ENCODE measurements around the gene DAAM1. TPM values are rescaled to one million over a fixed set of nuclear protein-coding genes. Genes with fewer than 3 reads are reported as not detected.

DAAM1 gene
- total RNA-seq, 1 donor from 2014 or later: 14.6 TPM

DNA sequence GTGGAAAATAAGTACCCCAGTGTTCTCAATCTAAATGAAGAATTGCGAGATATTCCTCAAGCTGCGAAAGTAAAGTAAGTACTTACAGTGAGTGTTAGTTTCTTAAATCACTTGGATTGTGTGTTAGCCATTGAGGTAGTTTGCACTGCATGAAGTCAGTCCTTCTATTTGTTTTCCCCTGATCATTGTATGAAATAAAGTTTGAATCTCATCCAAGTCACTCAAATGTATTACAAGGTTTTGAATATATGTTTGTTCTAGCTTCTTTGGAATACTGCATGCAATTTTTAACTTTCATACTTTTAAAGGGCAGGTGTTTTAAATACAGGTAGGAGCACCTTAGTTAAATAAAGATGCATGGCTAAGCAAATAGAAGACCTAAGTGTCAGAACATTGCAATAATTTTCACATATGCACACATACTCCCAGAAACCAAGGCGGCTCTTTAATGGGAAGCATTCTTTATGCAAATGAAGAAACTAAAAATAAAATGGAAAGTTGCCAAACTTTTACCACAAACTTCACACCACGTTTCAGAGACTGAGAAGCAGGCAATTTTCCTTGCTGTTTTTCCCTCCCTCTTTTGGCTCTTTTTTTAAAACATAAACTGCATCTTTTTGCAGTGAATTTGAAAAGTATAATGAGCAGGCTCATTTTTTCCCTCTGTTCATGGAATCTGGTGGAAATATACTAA lies 171.1 kb downstream of the DAAM1 start:
- intact Hi-C loops (cut with micrococcal nuclease): no loop called here

DNA sequence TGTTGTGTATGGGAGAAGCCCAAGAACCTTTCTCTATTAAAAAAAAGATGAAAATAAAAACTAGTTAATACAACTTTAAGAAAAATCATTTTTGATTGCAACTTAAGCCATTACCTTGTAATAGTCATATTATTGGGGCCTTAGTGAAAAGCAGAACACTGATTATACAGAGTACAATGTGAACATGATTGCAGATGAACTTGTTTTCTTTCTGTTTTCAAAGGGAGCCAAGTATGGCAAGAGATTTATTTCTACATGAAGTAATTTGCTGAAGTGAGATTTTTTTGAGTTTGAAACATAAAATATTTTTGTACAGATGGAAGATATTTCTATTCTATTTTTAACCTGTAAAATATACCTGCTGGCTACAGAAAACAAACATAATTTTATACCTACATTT lies 171.8 kb downstream of the DAAM1 start:
- intact Hi-C loops (cut with micrococcal nuclease): no loop called here

DNA sequence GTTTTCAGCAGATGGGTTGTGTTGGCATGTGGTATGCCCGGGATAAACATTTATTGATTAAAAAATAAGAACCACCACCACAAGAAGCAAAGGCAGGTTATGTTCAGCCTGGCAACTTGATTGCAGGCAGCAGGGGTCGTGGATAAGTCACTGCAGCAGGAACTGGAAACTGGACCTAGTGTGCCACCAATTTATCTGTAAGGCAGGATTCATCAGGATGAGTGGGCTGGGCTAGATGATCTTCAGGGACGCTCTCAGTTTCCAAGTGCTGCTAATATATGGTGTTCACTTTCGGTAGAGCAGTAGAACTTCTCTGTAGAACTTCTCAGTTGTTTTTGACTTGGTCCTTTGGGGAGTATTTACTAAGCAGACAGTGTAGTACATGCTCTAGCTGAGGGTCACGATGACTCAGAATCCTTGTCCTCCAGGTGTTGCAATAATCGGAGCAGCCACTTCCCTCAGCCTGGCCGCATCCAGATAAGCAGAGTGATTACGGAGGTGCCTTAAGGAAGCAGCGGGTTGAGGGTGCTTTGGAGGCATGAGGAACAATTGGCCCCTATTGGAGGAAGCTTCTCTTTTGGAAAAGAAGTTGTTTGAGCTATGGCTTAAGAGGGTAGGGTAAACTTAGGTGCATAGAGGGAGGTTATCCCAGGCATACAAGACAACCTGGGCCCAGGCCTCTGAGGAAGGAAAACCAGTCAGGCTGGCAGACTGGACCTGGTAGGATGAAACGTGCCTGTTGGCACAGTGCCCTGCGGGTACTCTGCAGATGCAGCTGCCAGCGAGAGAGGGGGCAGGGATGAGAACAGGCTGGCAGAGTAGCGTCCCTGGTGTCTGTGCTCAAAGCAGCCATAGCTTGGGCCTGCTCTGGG lies 172.7 kb downstream of the DAAM1 start:
- intact Hi-C loops (cut with micrococcal nuclease): no loop called here

DNA sequence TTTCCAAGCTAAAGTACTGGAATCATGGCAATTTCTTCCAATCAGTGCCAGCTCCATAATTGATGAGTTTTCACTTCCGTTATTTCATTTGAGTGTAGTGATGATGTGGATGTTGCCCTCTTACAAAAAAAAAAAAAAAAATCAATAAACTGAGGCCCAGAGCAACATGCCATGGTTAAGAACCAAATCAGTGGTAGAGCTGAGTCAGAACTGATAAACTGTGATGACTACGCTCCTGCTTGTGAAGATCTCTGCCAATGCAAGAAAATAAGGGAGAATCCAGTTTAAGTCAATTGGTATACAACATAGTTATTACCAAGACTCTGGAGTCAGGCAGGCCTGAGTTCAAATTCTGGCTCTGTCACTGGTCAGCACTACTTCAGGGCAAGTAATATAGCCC lies 174.0 kb downstream of the DAAM1 start:
- intact Hi-C loops (cut with micrococcal nuclease): no loop called here

DNA sequence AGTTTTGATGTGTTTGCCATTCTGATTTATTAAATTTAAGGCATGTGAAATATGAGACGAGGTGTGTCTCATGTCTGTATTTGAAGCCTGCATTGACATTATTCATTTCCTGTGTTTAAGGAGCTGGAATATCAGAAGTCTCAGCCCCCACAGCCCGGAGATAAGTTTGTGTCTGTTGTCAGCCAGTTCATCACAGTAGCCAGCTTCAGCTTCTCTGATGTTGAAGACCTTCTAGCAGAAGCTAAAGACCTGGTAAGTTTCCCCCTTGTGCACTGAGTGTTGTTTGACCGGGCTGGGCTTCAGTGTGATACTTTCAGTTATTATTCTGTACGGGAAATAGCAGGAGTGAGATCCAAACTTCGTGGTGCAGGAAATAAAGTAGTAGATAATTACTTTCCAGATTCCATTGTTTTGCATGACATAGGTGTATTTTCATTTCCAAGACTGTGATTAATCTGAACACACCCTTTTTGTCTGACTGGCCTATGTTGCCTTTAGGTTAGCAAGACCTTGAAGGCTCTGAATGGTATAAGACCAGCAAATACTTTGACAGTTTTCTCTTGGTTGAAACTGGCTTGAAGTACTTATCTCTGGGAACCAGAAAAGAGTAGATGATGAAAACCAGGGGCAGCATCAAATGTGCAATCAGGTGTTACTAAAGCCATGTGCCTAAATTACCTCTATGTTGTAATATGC lies 175.2 kb downstream of the DAAM1 start:
- intact Hi-C loops (cut with micrococcal nuclease): no loop called here

DNA sequence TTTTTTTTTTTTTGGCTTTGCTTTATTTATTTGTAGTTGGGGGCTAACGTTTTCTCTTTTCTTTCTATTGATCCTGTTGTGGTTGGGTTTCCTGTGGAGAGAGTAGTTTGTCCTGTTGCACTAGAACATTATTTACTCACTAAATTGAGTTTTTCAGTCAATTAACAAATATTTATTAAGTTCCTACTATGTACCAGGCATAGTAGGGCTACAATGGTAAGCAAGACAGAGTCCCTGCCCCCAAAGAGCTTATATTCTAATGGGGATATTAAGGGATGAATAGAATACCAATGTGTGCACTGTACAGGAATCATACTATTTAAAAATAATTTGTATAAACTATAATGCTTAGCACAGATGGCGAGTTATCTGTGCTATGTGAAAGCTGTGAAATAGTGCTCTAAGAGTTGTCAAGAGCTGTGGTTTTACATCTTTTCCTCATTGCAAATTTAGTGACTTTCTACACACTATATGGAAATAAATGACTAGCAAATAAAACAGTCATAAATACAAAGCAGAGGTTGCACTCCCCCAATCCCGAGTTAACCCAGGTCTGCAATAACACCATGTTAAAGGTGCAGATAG lies 181.8 kb downstream of the DAAM1 start:
- intact Hi-C loops (cut with micrococcal nuclease): no loop called here

DNA sequence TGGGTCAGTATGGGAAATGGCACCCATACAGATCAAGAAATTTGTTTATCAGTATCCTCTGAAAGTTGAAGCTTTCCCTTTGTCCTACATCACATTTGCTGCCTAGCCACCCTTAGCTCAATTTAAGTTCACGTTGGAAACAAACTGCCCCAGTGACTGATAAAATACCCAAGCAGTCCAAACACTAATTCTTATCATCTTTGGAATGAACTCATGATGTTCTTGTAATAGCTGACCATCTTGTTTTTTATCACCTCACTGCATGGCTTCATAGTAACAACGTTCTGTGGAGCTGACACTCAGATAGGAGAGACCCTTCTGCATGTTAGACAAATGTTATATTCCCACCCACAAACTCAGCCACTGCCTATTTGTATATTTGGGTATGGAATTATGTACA lies 183.3 kb downstream of the DAAM1 start:
- intact Hi-C loops (cut with micrococcal nuclease): no loop called here

DNA sequence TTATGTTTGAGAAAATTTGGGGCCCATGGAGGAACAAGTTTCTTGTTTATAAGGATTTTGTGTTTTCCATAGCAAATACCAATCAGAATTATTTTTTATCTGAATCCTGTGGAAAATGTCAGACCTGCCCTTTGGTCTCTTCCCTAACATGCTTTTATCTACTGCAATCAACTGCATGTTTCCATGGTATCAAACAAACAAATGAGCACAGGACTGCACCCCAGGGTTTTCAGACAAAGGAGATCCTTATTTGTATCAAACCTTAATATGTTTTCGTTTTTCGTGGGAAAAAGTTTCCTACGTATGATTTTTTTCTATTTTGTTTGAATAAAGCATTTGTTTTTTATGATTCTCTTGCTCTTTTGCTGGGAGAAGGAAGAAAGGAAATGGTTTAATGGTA lies 185.6 kb downstream of the DAAM1 start:
- intact Hi-C loops (cut with micrococcal nuclease): no loop called here

DNA sequence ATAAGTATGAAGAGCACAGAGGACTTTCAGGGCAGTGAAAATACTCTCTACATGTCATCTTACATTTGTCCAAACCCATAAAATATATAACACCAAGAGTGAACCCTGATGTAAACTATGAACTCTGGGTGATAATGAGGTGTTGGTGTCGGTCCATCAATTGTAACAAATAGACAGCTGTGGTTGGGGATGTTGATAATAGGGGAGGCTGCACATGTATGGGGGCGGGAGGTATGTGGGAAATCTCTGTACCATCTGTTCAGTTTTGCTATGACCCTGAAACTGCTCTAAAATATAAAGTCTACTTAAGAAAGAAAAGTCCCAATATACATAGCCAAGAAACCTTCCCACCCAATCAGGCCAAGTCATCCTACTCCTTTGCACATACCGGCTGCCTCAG lies 188.2 kb downstream of the DAAM1 start:
- intact Hi-C loops (cut with micrococcal nuclease): no loop called here

DNA sequence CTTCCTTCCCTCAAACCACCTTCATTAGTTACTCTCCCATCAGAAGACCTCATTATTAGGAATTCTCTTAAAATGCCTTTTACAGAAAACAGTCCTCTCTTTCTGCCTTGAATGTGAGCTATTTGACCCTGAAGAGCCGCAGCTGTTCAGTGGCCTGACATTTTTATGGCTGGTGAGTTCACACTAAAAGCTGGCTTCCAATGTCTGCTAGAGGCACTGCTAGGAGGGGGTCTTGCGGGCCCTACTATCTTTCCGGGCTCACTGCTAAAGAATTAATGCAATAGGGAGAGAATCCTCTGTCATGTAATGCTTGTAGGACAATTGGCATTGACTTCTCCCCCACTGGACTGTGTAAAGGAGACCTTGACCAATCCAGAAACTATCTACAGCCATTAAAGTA lies 189.0 kb downstream of the DAAM1 start:
- intact Hi-C loops (cut with micrococcal nuclease): no loop called here

DNA sequence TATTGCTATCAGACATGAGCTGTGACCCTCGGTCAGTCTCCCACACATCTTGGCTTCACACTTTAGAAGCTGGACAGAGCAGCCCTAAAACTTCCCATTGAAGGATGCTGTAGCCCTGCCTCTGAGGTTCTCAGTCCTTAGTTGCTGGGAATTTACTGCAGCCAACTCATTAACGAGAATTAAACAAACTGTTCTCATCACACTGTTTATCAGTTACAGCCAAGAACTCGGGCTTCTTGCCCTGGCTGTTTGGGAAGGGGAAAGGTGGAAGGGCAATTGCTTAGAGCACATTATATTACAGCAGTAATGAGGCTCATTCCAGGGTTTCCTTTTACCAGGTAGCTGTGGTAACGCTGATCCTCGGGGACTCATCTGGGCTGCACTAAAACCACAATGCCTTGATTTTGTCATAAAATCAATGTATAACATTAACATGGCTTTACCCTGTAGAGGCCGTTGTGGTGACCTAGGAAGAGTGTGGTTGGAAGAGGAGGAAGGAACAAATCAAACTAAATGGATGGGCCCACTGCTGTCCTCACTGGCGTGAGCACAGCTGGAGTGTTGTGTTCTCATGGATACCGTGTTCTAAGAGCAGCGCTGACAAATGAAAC lies 189.6 kb downstream of the DAAM1 start:
- intact Hi-C loops (cut with micrococcal nuclease): no loop called here

DNA sequence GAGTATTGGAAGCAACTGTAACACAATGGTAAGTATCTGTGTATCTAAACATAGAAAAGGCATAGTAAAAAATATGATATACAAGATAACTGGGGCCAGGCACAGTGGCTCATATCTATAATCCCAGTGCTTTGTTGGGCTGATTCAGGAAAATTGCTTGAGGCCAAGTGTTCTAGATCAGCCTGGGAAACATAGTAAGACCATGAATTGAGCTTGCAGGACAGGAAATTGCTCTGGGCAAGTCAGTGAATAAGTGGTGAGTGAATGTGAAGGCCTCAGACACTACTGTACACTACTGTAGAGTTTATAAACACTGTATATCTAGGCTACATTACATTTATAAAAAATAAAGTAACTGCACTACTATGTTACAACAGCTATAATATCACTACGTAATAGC lies 201.5 kb downstream of the DAAM1 start:
- intact Hi-C loops (cut with micrococcal nuclease): no loop called here

DNA sequence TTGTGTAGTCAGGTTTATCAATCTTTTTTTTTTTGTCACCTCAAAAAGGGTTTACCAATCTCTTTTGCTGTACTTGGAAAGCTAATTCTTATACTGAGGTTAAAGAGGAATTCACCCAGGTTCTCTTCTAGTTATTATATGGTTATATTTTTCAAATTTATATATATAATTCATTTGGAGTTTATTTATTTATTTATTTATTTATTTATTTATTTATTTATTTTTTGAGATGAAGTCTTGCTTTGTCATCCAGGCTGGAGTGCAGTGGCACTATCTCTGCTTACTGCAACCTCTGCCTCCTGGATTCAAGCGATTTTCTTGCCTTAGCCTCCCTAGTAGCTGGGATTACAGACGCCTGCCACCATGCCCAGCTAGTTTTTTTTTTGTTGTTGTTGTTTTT lies 202.9 kb downstream of the DAAM1 start:
- intact Hi-C loops (cut with micrococcal nuclease): no loop called here

DNA sequence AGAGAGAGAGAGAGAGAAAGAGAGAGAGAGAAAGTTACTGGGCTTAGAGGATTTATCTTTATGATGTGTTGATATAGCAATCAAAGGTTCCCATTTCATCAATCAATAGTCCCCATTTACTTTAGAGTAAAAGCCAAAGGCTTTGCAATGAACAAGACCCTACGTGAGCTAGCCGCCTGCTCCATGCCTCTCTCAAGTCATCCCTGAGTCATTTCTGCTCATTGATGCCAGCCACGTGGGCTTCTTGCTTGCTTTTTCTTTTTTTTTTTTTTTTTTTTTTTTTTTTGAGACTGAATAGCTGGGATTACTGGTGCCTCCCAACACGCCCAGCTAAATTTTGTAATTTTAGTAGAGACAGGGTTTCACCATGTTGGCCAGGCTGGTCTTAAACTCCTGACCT lies 205.8 kb downstream of the DAAM1 start:
- intact Hi-C loops (cut with micrococcal nuclease): no loop called here

DNA sequence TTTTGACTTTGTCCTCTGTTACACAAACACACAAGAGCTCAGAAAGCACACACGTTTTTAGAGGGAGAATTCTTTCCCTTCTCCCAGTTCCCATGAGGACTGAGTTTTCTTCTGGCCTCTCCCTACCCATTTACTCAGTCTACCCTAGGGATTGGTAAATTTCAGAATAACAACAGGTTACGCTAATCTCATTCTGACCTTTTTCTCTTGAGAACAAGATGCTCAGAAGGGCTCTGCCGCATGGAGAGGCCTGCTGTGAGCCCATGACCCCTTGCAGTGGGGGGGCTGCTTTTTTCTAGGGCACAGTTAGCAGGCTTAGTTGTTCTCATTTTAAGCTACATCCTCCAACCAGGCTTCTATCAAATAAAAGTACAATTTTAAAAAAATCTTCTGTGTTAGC lies 207.2 kb downstream of the DAAM1 start:
- intact Hi-C loops (cut with micrococcal nuclease): no loop called here

DNA sequence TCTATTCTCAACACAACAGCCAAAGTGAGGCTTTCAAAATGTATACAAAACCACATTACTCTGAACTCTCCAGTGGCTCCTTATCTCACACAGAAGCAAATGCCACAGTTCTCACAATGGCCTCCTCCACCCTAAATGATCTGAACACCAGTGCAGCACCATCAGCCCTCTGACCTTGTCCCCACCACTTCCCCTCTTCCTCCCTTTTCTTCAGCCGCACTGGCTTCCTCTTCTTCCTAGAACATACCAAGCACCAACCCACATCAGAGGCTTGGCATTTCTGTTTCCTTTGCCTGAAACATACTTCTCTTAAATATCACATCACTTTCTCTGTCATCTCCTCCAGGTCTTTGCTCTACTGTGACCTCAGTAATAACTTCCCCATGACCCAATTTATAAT lies 210.4 kb downstream of the DAAM1 start:
- intact Hi-C loops (cut with micrococcal nuclease): no loop called here

DNA sequence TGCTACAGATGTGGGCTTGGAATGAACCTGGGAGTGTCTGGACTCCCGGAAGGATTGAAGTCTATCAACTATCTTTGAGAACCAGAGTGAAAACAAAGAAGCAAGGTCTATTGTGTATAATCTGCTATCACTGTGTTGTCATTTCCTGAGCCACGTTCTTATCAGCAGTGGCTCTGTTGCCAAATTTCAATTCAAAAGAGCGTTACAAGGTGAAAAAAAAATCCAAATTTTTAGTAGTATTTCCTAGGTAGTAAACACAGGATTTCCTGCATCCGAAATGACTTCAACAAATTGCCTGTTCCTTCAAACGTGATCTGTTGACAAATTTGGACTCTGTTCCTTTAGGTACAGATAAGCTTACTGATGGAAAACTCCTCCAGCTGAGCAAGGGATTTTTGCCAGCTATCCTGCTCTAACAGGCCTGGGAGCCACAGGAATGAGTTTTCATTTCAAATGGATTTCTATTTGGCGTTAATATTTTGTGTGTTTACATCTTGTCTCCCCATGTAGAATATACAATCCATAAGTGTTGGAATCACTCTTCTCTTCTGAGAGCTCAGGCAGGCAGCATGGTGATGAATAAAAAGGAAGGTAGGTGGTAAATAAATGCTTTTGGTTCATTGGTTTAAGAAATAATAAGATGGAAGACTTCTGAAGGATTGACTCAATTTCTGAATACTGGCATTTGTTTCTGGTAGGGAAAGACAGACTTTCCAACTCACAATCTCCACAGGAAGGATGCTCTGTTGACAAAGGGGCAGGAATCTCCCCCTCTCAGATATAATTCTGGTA lies 218.2 kb downstream of the DAAM1 start:
- intact Hi-C loops (cut with micrococcal nuclease): no loop called here

DNA sequence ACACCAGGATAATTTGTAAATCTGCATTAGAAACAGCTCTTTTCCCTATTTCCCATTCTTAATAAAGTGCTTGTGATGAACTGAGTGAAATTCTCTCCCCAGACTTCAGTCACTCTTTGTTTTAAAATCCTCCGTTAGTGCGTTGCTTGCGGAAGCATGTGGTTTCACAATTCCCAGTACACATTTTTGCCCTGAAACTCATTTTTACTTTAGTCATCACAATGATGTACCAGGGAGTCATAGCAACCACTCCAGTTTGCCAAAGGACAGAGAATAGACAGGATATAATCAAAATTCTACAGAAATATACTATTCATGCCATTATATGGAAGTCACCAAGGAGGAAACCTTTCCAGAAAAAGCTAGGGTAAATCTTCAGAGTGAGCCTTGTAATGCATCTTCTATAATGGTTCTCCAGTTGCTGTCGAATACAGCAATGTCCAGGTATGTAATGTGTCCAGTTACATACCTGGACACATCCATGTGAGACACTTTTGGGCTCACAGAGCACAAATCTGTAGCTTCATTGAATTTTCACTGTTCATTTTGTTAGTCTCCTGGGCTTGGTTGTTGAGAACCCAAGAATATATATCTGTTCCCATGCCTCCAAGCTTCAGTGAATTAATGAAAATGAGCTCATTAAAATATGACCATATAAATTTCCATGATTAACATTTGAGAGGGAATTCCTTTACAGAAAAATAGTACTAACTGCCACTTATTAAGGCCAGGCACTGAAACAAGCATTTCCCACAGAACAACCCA lies 219.0 kb downstream of the DAAM1 start:
- intact Hi-C loops (cut with micrococcal nuclease): no loop called here

DNA sequence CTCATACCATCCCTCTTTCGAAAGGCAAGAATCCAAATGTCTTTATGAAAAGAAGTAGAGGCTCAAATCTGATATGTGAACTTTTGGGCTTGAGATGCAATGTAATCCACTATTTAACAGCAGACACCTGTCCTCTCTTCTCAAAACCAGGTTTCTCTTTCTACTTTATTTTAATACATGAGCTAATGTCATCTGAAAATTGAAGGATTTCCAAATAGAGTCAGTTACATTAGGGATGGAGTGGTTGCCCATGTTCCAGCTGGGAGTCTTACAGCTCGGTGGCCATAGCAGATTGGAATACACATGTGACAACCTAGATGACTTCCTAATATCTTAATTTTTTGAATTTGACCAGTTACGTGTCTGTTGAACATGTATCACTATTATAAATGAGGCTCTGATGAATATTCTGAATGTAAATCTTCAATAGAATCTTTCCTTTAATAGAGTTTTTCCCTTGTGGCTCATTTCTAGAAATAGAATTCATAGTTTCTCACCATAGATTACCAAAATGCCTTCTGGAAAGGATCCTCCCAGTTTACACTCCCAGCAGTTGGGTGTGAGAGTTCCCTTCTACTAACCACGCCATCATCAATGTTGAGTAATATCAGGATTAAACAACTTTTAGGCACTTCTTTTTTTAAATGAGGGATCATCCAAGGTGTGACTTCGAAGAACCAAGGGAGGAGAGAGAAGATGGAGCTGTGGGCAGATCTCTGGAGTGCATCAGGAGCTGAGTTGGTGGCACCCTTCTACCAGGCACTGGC lies 227.6 kb downstream of the DAAM1 start:
- intact Hi-C loops (cut with micrococcal nuclease): no loop called here
